Naive thymus-derived CD8-positive, alpha-beta T cell (primary cell): ENCODE measurements around the gene AGAP2. TPM values are rescaled to one million over a fixed set of nuclear protein-coding genes. Genes with fewer than 3 reads are reported as not detected.

Source experiments
- ATAC-seq, 2 donors: fragments of 150-1000 bp; cut with Tn5 transposase in 1 of 2; sonication (Bioruptor Pico), chemical (Tn5 transposase) in 1 of 2; 1 replicate in 1 of 2; 2 replicates in 1 of 2; pipeline ENCODE4 v1.10.0; 2021; ENCODE audit warnings: mild to moderate bottlenecking in 2 of 2, moderate library complexity in 2 of 2
- POLR2A ChIA-PET: fragments of 350-600 bp; sonication (Branson Sonifier 250); formaldehyde crosslinking; loops from one replicate; lab custom pipeline; 2021; ENCODE audit warnings: antibody characterized with exemption; lab: Charles Lee
- DNase-seq, 10 donors: peaks; one replicate each; pipeline versions ENCODE4 v3.0.0 to v3.0.0-alpha.2; 2020 to 2022
- H3K27ac Mint-ChIP-seq, 10 donors: one replicate each; pipeline ENCODE4 v1.8.0; 2020 to 2022; ENCODE audit warnings: mild to moderate bottlenecking in 10 of 10, mixed read lengths in 10 of 10, moderate library complexity in 4 of 10, inconsistent platforms in 1 of 10
- H3K27me3 Mint-ChIP-seq, 5 donors: one replicate each; pipeline ENCODE4 v1.8.0; 2021 to 2022; ENCODE audit warnings: mixed read lengths in 5 of 5
- H3K36me3 Mint-ChIP-seq, 3 donors: one replicate each; pipeline ENCODE4 v1.8.0; 2020 to 2022; ENCODE audit warnings: mixed read lengths in 3 of 3, mild to moderate bottlenecking in 2 of 3, inconsistent platforms in 1 of 3
- H3K4me1 Mint-ChIP-seq, 4 donors: one replicate each; pipeline ENCODE4 v1.8.0; 2021 to 2022; ENCODE audit warnings: mixed read lengths in 4 of 4
- H3K4me3 Mint-ChIP-seq, 10 donors: one replicate each; pipeline ENCODE4 v1.8.0; 2020 to 2022; ENCODE audit warnings: mild to moderate bottlenecking in 10 of 10, mixed read lengths in 10 of 10, moderate library complexity in 6 of 10, inconsistent platforms in 1 of 10
- H3K9me3 Mint-ChIP-seq, 9 donors: one replicate each; pipeline ENCODE4 v1.8.0; 2020 to 2022; ENCODE audit warnings: mixed read lengths in 9 of 9, mild to moderate bottlenecking in 3 of 9, inconsistent platforms in 1 of 9, moderate library complexity in 1 of 9
- polyA plus RNA-seq, 3 donors: library from polyadenylated mRNA; unstranded; fragments of 300-500 nt; fragmentation: Illumina TruSeq; gene quantifications; one replicate each; pipeline ENCODE4 v1.2.3, GENCODE V29; 2021
- total RNA-seq, 8 experiments: library from RNA in 2 of 8; stranded (reverse) in 2 of 8; gene quantifications; one replicate each; pipeline ENCODE4 v1.2.3 and lab custom pipeline; 2021 to 2026

Gene AGAP2
- total and polyA plus RNA-seq, 5 experiments from 2014 or later = 4.3 to 58.8 (median 6.9) TPM

DNA sequence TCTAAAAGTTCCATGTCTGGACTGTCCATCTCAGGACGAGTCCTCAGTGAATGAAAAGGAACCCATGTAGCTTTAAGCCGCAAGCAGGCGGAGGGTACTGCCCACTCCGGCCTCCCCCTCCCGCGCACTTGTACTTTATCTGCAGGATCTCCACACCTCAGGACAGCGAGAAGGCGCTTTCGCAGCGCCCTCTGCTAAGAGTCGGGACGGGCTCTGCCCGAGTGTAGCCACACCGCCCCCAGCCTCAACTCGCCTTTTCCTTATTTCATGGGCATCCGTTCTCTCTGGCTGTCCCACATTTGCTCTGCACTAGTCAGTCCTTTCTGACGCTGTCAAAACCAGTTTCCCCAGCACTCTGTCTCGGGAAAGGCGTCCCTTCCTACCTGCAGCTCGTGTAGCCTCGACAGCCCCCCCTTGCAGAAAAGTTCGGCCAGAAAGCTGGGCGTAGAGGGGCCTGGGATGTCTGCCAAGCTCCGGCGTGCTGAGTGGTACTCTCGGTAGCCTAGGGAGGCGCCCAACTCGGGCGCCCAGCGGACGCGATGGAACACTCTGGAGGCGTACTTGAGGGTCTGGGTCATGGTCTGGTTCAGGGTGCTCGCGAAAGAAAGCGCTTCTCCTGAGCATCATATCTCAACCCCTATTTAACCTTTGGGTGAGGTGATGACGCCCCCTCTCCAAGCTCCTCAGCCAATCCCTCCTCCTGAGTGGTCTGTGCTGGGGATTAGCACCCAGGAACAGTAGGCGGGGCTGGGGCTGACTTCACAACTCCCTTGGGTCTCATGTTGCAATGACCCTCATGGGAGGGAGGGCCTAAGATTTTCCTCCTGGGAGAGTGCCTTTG, 28.1 kb upstream of the AGAP2 start, which contains the start of gene CYP27B1:
CYP27B1 (minus strand) TSS at position 615 of the 841 bp plus-strand sequence; CDS start at position 578, 37 bp downstream.
- H3K27me3 Mint-ChIP-seq = peaks cover 5 to 27% (median 17%) of the 10 kb centered on the region in 5 donors
- no peaks in the 10 kb centered on the region for H3K9me3 Mint-ChIP-seq
- peak within 1 kb of the TSS; percentile 82 to 94 (median 87) for H3K4me3 Mint-ChIP-seq
- H3K27ac Mint-ChIP-seq = peak within 1 kb of the TSS in 3 of 10 donors; percentile 62 to 82 (median 69)
- POLR2A ChIA-PET = interaction anchor here (0.5 to 3.0 kb wide), 5 partner anchors 10 to 1286 kb away, joined by 3 to 17 read pairs (median 3); partner anchors contain the start of gene TSPAN31
- peaks cover 20 to 50% (median 38%) of the 10 kb centered on the region in 4 donors for H3K4me1 Mint-ChIP-seq
- ATAC-seq = peak; percentile 3 to 16
- DNase-seq = no peak
- H3K36me3 Mint-ChIP-seq = peaks cover 0 to 18% (median 3%) of the 10 kb centered on the region in 3 donors

DNA sequence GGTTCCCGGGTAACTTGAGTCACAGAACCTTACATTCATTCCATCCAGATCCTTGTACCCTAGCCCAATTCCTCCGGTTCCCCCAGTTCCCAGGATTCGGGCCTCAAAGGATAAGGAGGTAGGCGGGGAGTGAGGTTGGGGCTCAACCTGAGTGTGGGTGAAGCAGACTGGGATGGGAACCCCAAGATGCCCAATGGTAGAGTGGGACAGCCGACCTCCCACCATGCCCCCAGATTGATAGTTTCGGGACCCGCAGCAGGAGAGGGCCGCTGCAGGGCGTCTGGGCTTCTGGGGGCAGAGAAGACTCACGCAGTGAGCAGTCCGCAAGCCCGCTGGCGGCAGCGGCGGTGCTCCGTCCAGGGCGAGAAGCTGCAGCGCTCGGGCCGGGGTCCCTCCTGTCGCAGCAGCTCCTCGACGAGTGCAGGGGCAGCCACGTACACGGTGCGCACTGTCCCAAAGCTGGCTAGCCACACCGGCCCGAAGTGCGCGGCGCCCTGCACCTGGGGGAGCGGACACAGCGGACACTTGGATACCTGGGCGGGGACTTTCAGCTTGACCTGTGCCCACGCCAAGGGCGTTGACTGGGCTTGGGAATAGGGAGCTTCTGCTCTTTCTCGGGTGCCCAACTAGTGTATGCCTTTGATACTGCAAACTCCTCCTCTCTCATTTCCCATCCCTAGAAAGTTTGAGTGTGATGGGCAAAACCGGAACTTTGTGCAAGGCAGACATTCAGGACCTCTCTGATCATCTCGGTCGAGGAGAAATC, 27.3 kb upstream of the AGAP2 start:
- DNase-seq (peak in 1 of 10 donors; percentile 7), ATAC-seq (peak; percentile 9 to 30)
- H3K27me3 Mint-ChIP-seq = peaks cover 5 to 27% (median 17%) of the 10 kb centered on the region in 5 donors
- POLR2A ChIA-PET = interaction anchor here (0.6 to 3.0 kb wide), 7 partner anchors 9 to 145 kb away, joined by 3 to 17 read pairs (median 3); partner anchors contain the start of genes TSFM and TSPAN31
- peaks cover 0 to 18% (median 3%) of the 10 kb centered on the region in 3 donors for H3K36me3 Mint-ChIP-seq
- H3K4me3 Mint-ChIP-seq = peak overlapping the region; percentile 83 to 94 (median 88)
- H3K27ac Mint-ChIP-seq = peak overlapping the region in 4 of 10 donors; percentile 41 to 82 (median 68)
- H3K4me1 Mint-ChIP-seq = peaks cover 20 to 49% (median 33%) of the 10 kb centered on the region in 4 donors
- H3K9me3 Mint-ChIP-seq = no peaks in the 10 kb centered on the region

DNA sequence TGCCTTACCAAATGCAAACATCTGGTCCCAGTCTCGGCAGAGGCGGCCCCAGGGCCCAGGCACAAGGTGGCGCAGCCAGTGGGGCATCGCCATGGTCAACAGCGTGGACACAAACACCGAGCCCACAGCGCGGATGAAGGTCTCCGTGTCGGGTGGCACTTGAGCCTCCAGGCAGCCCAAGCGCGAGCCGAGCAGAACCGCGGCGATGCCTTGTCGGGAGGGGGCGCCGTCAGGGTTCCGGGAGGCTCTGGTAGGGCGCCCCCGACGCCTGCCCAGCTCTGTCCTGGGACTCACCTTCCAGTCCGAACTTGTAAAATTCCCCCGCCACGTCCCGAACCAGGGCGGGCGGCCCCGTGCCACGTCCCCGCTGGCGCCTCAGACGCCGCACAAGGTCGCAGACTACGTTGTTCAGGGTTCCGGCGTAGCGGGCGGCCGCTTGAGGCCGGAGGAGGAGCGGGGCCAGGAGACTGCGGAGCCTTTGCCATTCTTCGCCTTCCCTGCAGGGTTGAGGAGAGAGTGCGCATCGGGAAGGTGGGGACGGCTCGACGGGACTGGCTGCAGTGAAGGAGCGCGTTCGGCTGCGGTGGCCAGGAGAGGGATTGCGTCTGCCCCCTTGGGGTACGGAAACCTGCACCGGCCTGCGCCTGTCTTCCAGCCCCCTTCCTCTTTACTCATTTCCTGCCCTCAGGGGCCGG, 26.6 kb upstream of the AGAP2 start:
- ATAC-seq (peak; percentile 79 to 81), DNase-seq (peak in 8 of 10 donors; percentile 35 to 67 (median 46))
- Mint-ChIP-seq H3K27ac (peak overlapping the region in 7 of 10 donors; percentile 18 to 78 (median 37)), H3K9me3 (no peaks in the 10 kb centered on the region), H3K4me3 (peak overlapping the region; percentile 83 to 94 (median 88)), H3K36me3 (peaks cover 0 to 14% (median 3%) of the 10 kb centered on the region in 3 donors), H3K27me3 (peaks cover 5 to 27% (median 17%) of the 10 kb centered on the region in 5 donors), H3K4me1 (peaks cover 20 to 43% (median 34%) of the 10 kb centered on the region in 4 donors)
- POLR2A ChIA-PET = interaction anchor here (1.0 to 3.0 kb wide), 6 partner anchors 9 to 131 kb away, joined by 3 to 17 read pairs (median 4); partner anchors contain the start of genes CTDSP2 and TSFM

DNA sequence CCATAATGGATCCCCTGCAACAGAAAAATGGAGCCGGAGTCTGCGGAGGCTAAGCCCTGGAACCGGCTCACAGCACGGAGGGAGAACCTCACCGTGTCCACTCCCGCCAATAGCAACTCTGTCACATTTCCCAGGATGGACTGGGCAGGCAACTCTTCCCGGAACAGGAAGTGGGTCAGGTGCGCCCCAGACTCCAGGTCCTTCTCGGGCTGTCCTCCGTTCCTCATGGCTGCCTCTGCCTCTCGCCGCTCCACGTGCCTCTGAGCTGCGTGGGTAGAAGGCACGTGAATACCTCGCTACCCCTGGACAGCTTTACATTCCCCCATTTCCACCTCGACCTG, 26.1 kb upstream of the AGAP2 start:
- Mint-ChIP-seq H3K27ac (peak overlapping the region in 3 of 10 donors; percentile 28 to 67 (median 37)), H3K4me3 (peak overlapping the region; percentile 83 to 94 (median 88)), H3K9me3 (no peaks in the 10 kb centered on the region), H3K27me3 (peaks cover 5 to 27% (median 17%) of the 10 kb centered on the region in 5 donors), H3K4me1 (peaks cover 22 to 41% (median 37%) of the 10 kb centered on the region in 4 donors), H3K36me3 (peaks cover 0 to 14% (median 3%) of the 10 kb centered on the region in 3 donors)
- POLR2A ChIA-PET = interaction anchor here (1.0 to 3.0 kb wide), 6 partner anchors 8 to 132 kb away, joined by 3 to 17 read pairs (median 4); partner anchors contain the start of genes CTDSP2 and TSFM
- peak; percentile 18 to 24 for ATAC-seq
- DNase-seq = no peak

DNA sequence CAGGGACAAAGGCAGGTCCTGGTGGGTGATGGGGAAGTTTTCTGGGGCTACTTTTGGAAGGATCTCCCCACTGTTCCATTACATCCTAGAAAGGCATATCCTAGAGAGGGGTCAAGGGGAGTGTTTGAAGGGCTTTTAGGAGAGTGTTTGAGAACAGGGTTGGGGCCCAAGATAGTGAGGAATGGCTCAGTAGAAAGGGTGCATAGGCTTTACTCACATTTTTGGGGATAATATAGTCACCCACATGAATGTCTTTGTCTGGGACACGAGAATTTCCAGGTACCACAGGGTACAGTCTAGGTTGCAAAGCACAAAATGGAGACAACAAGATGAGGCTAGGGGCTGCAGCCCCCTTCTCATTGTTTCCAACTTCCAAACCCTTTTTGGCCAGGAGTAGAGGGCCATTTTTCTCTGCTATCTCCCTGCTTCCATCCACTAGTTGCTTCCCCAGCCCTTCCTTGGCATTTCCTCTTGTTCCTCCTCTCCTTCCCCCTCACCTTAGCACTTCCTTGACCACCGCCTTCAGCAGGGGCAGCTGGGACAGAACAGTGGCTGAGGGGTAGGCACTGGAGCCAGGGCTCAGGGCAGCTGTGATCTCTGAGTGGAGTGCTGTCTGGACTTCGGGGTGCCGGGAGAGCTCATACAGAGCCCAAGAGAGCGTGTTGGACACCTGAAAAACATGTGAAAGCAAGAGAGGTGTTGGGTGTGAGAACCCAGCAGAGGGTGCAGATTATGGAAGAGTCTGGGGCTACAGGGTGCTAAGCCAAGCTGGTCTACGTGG, 25.5 kb upstream of the AGAP2 start:
- H3K4me3 Mint-ChIP-seq = peak overlapping the region; percentile 83 to 94 (median 88)
- no peak for ATAC-seq
- DNase-seq = no peak
- peaks cover 0 to 16% (median 1%) of the 10 kb centered on the region in 3 donors for H3K36me3 Mint-ChIP-seq
- H3K4me1 Mint-ChIP-seq = peaks cover 25 to 46% (median 42%) of the 10 kb centered on the region in 4 donors
- H3K9me3 Mint-ChIP-seq = no peaks in the 10 kb centered on the region
- H3K27me3 Mint-ChIP-seq = peaks cover 5 to 27% (median 17%) of the 10 kb centered on the region in 5 donors
- POLR2A ChIA-PET = interaction anchor here (1.0 to 3.0 kb wide), 5 partner anchors 8 to 133 kb away, joined by 3 to 17 read pairs (median 4); partner anchors contain the start of genes CTDSP2 and TSFM
- peak overlapping the region in 6 of 10 donors; percentile 34 to 75 (median 60) for H3K27ac Mint-ChIP-seq

DNA sequence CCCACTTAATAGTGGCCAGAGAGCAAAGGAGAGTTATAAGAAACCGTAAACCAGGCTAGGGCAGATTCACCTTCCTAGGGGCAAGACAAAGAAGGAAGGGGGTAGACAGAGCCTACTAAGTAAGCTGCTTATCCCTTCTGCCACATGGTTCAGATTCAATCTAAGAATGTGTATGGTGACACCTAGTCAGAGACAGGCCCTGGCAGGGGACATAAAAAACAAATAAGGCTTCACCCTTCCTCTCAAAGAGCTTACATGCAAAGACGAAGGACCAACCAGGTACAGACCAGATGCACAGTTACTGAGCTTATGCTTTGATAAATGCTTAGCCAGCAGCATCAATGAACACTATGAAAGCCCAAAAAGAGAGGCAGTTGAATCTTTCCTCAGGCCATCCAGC, 23.9 kb upstream of the AGAP2 start:
- ATAC-seq (no peak), DNase-seq (no peak)
- peaks cover 28 to 55% (median 51%) of the 10 kb centered on the region in 4 donors for H3K4me1 Mint-ChIP-seq
- H3K9me3 Mint-ChIP-seq = no peaks in the 10 kb centered on the region
- H3K36me3 Mint-ChIP-seq = peaks cover 0 to 19% (median 0%) of the 10 kb centered on the region in 3 donors
- POLR2A ChIA-PET = interaction anchor here (0.6 kb wide), 1 partner anchor 1936 kb away, joined by 3 read pairs; no protein-coding TSS in a partner anchor
- H3K4me3 Mint-ChIP-seq = no peak overlapping the region
- H3K27ac Mint-ChIP-seq = no peak overlapping the region
- H3K27me3 Mint-ChIP-seq = peaks cover 5 to 27% (median 17%) of the 10 kb centered on the region in 5 donors

DNA sequence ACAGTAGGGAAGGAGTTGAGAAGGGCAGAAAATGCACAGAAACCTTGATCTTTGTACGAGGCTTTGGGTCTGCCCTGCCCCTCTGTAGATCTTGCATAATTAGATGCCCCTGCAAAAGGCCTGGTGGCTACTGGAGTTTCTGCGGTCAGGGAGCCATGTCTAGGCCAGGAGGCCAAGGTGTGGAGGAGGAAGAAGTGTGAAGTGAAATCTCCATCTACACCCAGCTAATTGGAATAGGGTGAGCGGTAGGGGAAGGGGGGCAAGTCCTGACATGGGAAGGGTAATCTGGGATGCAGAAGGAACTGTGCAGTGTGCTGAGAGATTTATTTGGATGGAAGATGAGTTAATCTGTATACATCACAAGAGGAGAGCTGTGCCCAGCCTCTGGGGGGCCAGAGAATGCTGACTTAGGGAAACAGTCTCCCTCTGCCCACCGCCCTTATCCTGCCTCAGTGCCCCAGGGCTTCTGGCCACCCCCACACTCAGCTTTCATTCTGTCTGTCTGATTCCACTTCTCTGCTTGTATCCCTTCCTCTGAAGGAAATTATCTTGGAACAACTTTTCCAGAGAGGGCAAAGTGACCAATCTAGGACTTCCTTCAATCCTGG, 23.0 kb upstream of the AGAP2 start:
- ATAC-seq = no peak
- H3K4me3 Mint-ChIP-seq = no peak overlapping the region
- no peaks in the 10 kb centered on the region for H3K9me3 Mint-ChIP-seq
- H3K4me1 Mint-ChIP-seq = peaks cover 30 to 59% (median 54%) of the 10 kb centered on the region in 4 donors
- POLR2A ChIA-PET = interaction anchor here (0.9 kb wide), 1 partner anchor 22 kb away, joined by 5 read pairs; no protein-coding TSS in a partner anchor
- no peak overlapping the region for H3K27ac Mint-ChIP-seq
- H3K36me3 Mint-ChIP-seq = peaks cover 0 to 26% (median 0%) of the 10 kb centered on the region in 3 donors
- no peak for DNase-seq
- H3K27me3 Mint-ChIP-seq = peaks cover 4 to 23% (median 14%) of the 10 kb centered on the region in 5 donors

DNA sequence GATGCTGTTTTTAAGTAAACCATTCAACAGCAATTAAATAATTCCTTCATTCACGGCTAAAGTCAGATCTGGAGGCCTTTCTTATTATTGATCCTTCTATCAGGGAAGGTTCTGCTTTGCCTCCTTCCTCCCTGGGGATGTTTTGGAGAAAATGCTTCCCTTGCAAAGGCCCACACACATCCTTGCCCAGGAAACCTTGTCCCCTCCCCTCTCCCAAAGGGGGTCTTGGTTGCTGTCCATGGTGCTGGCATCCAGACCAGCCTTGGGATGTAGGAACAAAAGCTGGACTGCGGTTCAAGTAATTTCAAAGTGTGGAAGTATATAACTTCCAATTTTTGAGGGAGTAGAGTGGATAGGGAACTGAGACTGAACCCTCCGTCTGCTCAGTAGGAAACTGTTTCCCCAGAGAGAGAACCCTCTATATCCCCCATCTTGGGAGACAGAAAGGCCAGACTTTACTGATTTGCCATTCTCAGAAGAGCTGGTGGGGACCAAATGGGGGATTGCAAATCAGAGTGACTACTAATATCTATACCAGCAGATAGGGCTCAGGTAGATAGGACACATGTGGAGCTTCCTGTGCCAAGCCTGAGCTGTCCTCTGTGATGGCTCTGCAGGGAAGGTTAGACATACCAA, 21.9 kb upstream of the AGAP2 start:
- Mint-ChIP-seq H3K4me1 (peaks cover 32 to 58% (median 52%) of the 10 kb centered on the region in 4 donors), H3K9me3 (no peaks in the 10 kb centered on the region), H3K27ac (peak overlapping the region in 2 of 10 donors; percentile 38 to 50), H3K36me3 (peaks cover 0 to 26% (median 0%) of the 10 kb centered on the region in 3 donors), H3K4me3 (no peak overlapping the region), H3K27me3 (peaks cover 0 to 16% (median 7%) of the 10 kb centered on the region in 5 donors)
- ATAC-seq = no peak
- POLR2A ChIA-PET = interaction anchor here (0.8 to 2.0 kb wide), 3 partner anchors 12 to 145 kb away, joined by 3 to 7 read pairs (median 5); partner anchors contain the start of genes EEF1AKMT3 and METTL1
- no peak for DNase-seq

DNA sequence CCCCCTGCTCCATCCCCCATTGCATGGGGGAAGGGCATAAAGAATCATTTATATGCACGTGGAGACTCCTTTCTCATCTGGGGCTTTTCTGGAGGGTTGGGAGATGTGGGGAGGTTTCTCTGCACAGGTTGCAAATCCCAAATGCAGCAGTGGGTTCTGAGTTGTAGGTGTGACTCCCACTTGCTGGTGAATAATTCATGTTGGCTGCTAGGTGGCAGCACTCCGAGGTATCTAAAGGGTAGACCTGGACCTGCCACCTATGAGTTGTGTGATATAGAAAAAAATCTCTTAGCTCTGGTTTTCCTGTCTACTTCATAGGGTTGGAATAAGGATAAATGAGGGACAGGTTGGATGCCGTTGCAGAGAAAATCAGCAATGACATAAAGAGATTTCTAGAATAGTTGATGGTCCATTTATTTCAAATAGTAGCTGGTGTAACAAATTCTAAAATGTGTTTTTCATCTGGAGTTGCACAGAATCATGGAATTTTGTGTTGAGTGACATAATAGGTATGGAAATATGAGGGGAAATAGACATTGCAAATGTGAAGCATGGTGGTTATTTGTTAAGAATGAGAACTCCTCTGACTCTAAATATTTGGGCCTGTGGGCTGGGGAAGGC, 20.9 kb upstream of the AGAP2 start:
- Mint-ChIP-seq H3K36me3 (peaks cover 0 to 26% (median 0%) of the 10 kb centered on the region in 3 donors), H3K9me3 (no peaks in the 10 kb centered on the region), H3K4me1 (peaks cover 32 to 53% (median 45%) of the 10 kb centered on the region in 4 donors), H3K4me3 (peak overlapping the region in 2 of 10 donors; percentile 32 to 75), H3K27me3 (peaks cover 0 to 8% (median 3%) of the 10 kb centered on the region in 5 donors), H3K27ac (peak overlapping the region in 6 of 10 donors; percentile 7 to 70 (median 37))
- peak in 1 of 2 donors; percentile 28 for ATAC-seq
- DNase-seq = peak in 5 of 10 donors; percentile 35 to 49 (median 35)
- POLR2A ChIA-PET = interaction anchor here (0.6 to 2.0 kb wide), 8 partner anchors 8 to 176 kb away, joined by 3 to 9 read pairs (median 3); partner anchors contain the start of genes CTDSP2, EEF1AKMT3 and METTL1
